H1 (cell line): ENCODE measurements around the gene LTBP1. TPM values are rescaled to one million over a fixed set of nuclear protein-coding genes. Genes with fewer than 3 reads are reported as not detected.

Source experiments
- CTCF ChIA-PET: fragments of 300-600 bp; sonication (Branson Sonifier 250); formaldehyde crosslinking; loops from one replicate; lab custom pipeline; 2021; ENCODE audit not compliant: partially characterized antibody; lab: Charles Lee
- POLR2A ChIA-PET: fragments of 300-600 bp; sonication (Branson Sonifier 250); formaldehyde crosslinking; loops from one replicate; lab custom pipeline; 2021; ENCODE audit warnings: inconsistent platforms; ENCODE audit not compliant: partially characterized antibody; lab: Charles Lee
- DNase-seq, 2 experiments: peaks; one replicate each; pipeline versions ENCODE4 v3.0.0 to v3.0.0-alpha.2; 2010 to 2022; ENCODE audit warnings: low spot score in 2 of 2, low read depth in 1 of 2, mixed read lengths in 1 of 2
- FAIRE-seq: peaks from 2 replicates; lab custom pipeline; 2011; peaks lifted over from hg19 to GRCh38; lab: Jason Lieb, UNC
- H2AFZ ChIP-seq: 2 replicates; pipeline ENCODE4 v1.8.1; 2012; ENCODE audit warnings: low read length, inconsistent platforms
- H2AK5ac ChIP-seq: 2 replicates; pipeline ENCODE4 v1.6.1; 2013; ENCODE audit warnings: low read depth, low read length
- H2BK120ac ChIP-seq: replicated peaks from 2 replicates; pipeline ENCODE3; 2013; ENCODE audit warnings: low read depth, low read length, inconsistent platforms
- H2BK12ac ChIP-seq: 2 replicates; pipeline ENCODE4 v1.6.1; 2013; ENCODE audit warnings: low read depth, low read length
- H2BK15ac ChIP-seq: 2 replicates; pipeline ENCODE4 v1.6.1; 2013; ENCODE audit warnings: low read length
- H2BK20ac ChIP-seq: 2 replicates; pipeline ENCODE4 v1.6.1; 2013; ENCODE audit warnings: low read length
- H2BK5ac ChIP-seq: 2 replicates; pipeline ENCODE4 v1.6.1; 2013; ENCODE audit warnings: low read depth, low read length
- H3K14ac ChIP-seq: 2 replicates; pipeline ENCODE4 v1.6.1; 2013; ENCODE audit warnings: inconsistent platforms; ENCODE audit not compliant: insufficient read length
- H3K18ac ChIP-seq: 2 replicates; pipeline ENCODE4 v1.6.1; 2013; ENCODE audit warnings: low read length; ENCODE audit errors: extremely low read depth
- H3K23ac ChIP-seq: 2 replicates; pipeline ENCODE4 v1.6.1; 2013; ENCODE audit warnings: inconsistent platforms; ENCODE audit not compliant: insufficient read length
- H3K23me2 ChIP-seq: 2 replicates; pipeline ENCODE4 v1.6.1; 2013; ENCODE audit warnings: low read depth, low read length
- H3K27ac ChIP-seq: 2 replicates; pipeline ENCODE4 v1.6.1; 2011; ENCODE audit warnings: low read depth, low read length, inconsistent platforms
- H3K27me3 ChIP-seq, 4 experiments: replicated peaks in 1 of 4; 1 replicate in 1 of 4; 2 replicates in 3 of 4; pipeline versions ENCODE4 v1.6.1 to v1.8.1; 2011 to 2013; ENCODE audit warnings: low read length in 3 of 4, mild to moderate bottlenecking in 3 of 4, inconsistent platforms in 2 of 4, mixed read lengths in 2 of 4, moderate library complexity in 1 of 4; ENCODE audit not compliant: control insufficient read depth in 3 of 4, insufficient read depth in 3 of 4; ENCODE audit errors: extremely low read depth in 1 of 4
- H3K36me3 ChIP-seq, 4 experiments: 2 replicates each; pipeline versions ENCODE4 v1.6.1 to v1.8.1; 2011 to 2013; ENCODE audit warnings: mild to moderate bottlenecking in 4 of 4, low read length in 3 of 4, moderate library complexity in 2 of 4, control low read depth in 1 of 4, inconsistent platforms in 1 of 4; ENCODE audit not compliant: insufficient read depth in 4 of 4, control insufficient read depth in 2 of 4
- H3K4ac ChIP-seq: replicated peaks from 2 replicates; pipeline ENCODE3; 2013; ENCODE audit warnings: low read length, low read depth, mixed read lengths, inconsistent platforms; ENCODE audit not compliant: insufficient read length
- H3K4me1 ChIP-seq, 4 experiments: replicated peaks in 1 of 4; 1 replicate in 1 of 4; 2 replicates in 3 of 4; pipeline versions ENCODE4 v1.6.1 to v1.8.1; 2011 to 2013; ENCODE audit warnings: low read length in 3 of 4, inconsistent platforms in 2 of 4, mixed read lengths in 1 of 4; ENCODE audit not compliant: insufficient read depth in 4 of 4, control insufficient read depth in 3 of 4
- H3K4me2 ChIP-seq, 2 experiments: 2 replicates each; pipeline versions ENCODE4 v1.6.1 to v1.8.1; 2011 to 2013; ENCODE audit warnings: low read depth in 2 of 2, low read length in 2 of 2, control low read depth in 1 of 2, inconsistent platforms in 1 of 2, mild to moderate bottlenecking in 1 of 2; ENCODE audit not compliant: insufficient read depth in 1 of 2
- H3K4me3 ChIP-seq, 4 experiments: fragments of 200-600, 300-600 bp in 1 of 4; sonication (generic), shearing (Covaris generic), sonication (Bioruptor Twin) in 1 of 4; 2 replicates each; pipeline versions ENCODE4 v1.5.1 to v1.8.1; 2011 to 2016; ENCODE audit warnings: low read length in 4 of 4, low read depth in 3 of 4, control low read depth in 2 of 4, inconsistent platforms in 2 of 4, mild to moderate bottlenecking in 2 of 4, mixed read lengths in 1 of 4, moderate library complexity in 1 of 4; ENCODE audit not compliant: insufficient read depth in 2 of 4; ENCODE audit errors: extremely low read depth in 1 of 4
- H3K56ac ChIP-seq: replicated peaks from 2 replicates; pipeline ENCODE3; 2013; ENCODE audit warnings: low read depth, mild to moderate bottlenecking, mixed read lengths, low read length, inconsistent platforms; ENCODE audit not compliant: insufficient read length
- H3K79me1 ChIP-seq: 2 replicates; pipeline ENCODE4 v1.6.1; 2013; ENCODE audit warnings: low read depth, low read length, control low read depth
- H3K79me2 ChIP-seq, 2 experiments: 2 replicates each; pipeline versions ENCODE4 v1.6.1 to v1.8.1; 2012 to 2013; ENCODE audit warnings: low read length in 2 of 2, mild to moderate bottlenecking in 2 of 2, inconsistent platforms in 1 of 2; ENCODE audit not compliant: insufficient read depth in 2 of 2, control insufficient read depth in 1 of 2
- H3K9ac ChIP-seq, 4 experiments: replicated peaks in 1 of 4; 1 replicate in 1 of 4; 2 replicates in 3 of 4; pipeline versions ENCODE4 v1.6.1 to v1.8.1; 2011 to 2013; ENCODE audit warnings: low read depth in 3 of 4, low read length in 3 of 4, control low read depth in 2 of 4, mild to moderate bottlenecking in 2 of 4, moderate library complexity in 2 of 4, inconsistent platforms in 1 of 4; ENCODE audit errors: extremely low read depth in 1 of 4
- H3K9me3 ChIP-seq, 2 experiments: 2 replicates each; pipeline versions ENCODE4 v1.6.1 to v1.8.1; 2012 to 2013; ENCODE audit warnings: mild to moderate bottlenecking in 2 of 2, moderate library complexity in 2 of 2, control low read depth in 1 of 2, inconsistent platforms in 1 of 2, low read depth in 1 of 2, low read length in 1 of 2, mixed read lengths in 1 of 2; ENCODE audit not compliant: insufficient read depth in 2 of 2
- H4K20me1 ChIP-seq, 2 experiments: replicated peaks in 1 of 2; 2 replicates each; pipeline versions ENCODE3 to v1.8.1; 2011 to 2013; ENCODE audit warnings: inconsistent platforms in 2 of 2, low read length in 2 of 2, mild to moderate bottlenecking in 1 of 2; ENCODE audit not compliant: insufficient read depth in 2 of 2, control insufficient read depth in 1 of 2
- H4K5ac ChIP-seq: 2 replicates; pipeline ENCODE4 v1.6.1; 2013; ENCODE audit warnings: low read length, low read depth, mixed read lengths, inconsistent platforms; ENCODE audit not compliant: insufficient read length
- H4K8ac ChIP-seq: 2 replicates; pipeline ENCODE4 v1.8.0; 2013; ENCODE audit warnings: mild to moderate bottlenecking, moderate library complexity, low read length, inconsistent platforms; ENCODE audit not compliant: insufficient read depth; ENCODE audit errors: extremely low read depth
- H4K91ac ChIP-seq: replicated peaks from 2 replicates; pipeline ENCODE3; 2013; ENCODE audit warnings: low read length, mixed read lengths, inconsistent platforms; ENCODE audit not compliant: insufficient read length
- GTF2F1 ChIP-seq: IDR thresholded peaks from 2 replicates; pipeline ENCODE4 v1.6.1; 2012; ENCODE audit warnings: low read depth, low read length, improper control_type of control experiment, borderline replicate concordance
- KDM4A ChIP-seq: IDR thresholded peaks from one replicate; pipeline ENCODE4 v1.7.1; 2012; ENCODE audit warnings: low read depth, mild to moderate bottlenecking, moderate library complexity, low read length, inconsistent platforms; ENCODE audit not compliant: severe bottlenecking
- KDM5A ChIP-seq: fragments of 200-600 bp; IDR thresholded peaks from 2 replicates; pipeline ENCODE4 v1.7.1; 2012; ENCODE audit warnings: mild to moderate bottlenecking, low read length, inconsistent platforms, mixed read lengths
- NRF1 ChIP-seq: IDR thresholded peaks from 2 replicates; pipeline ENCODE4 v1.6.1; 2011; ENCODE audit warnings: mild to moderate bottlenecking, low read depth, low read length, improper control_type of control experiment
- PHF8 ChIP-seq: fragments of 200-600 bp; sonication (generic); conservative IDR thresholded peaks from 2 replicates; pipeline ENCODE4 v1.7.1; 2012; ENCODE audit warnings: low read depth, mild to moderate bottlenecking, inconsistent platforms, low read length, moderate library complexity
- RFX5 ChIP-seq: IDR thresholded peaks from 2 replicates; pipeline ENCODE4 v1.6.1; 2011; ENCODE audit warnings: low read depth, low read length, improper control_type of control experiment, borderline replicate concordance
- SAP30 ChIP-seq: fragments of 300-600 bp; sonication (generic); IDR thresholded peaks from 2 replicates; pipeline ENCODE4 v1.7.1; 2012; ENCODE audit warnings: low read length, moderate library complexity, mild to moderate bottlenecking, inconsistent platforms; ENCODE audit not compliant: insufficient read depth, insufficient replicate concordance
- SIN3A ChIP-seq, 2 experiments: IDR thresholded peaks in 1 of 2; conservative IDR thresholded peaks in 1 of 2; 2 replicates each; pipeline ENCODE4 v1.6.1; 2011 to 2012; ENCODE audit warnings: low read length in 2 of 2, improper control_type of control experiment in 1 of 2, low read depth in 1 of 2, mild to moderate bottlenecking in 1 of 2
- SIX5 ChIP-seq: IDR thresholded peaks from 2 replicates; pipeline ENCODE4 v1.6.1; 2011; ENCODE audit warnings: mild to moderate bottlenecking, low read depth, low read length
- TAF7 ChIP-seq: optimal IDR thresholded peaks from 2 replicates; pipeline ENCODE3; 2011; ENCODE audit warnings: low read depth, mild to moderate bottlenecking, inconsistent platforms, low read length, moderate library complexity, borderline replicate concordance
- WGBS, 2 experiments: shearing (Covaris generic) in 1 of 2; methylation state at CpG; one replicate each; pipeline versions ENCODE4 v1.1.6 to v1.1.7; 2013 to 2015; ENCODE audit warnings: low lambda C conversion rate in 2 of 2, mixed read lengths in 2 of 2, inconsistent platforms in 1 of 2, low coverage in 1 of 2, missing lambda C conversion rate in 1 of 2; ENCODE audit not compliant: insufficient replicate concordance in 2 of 2, insufficient coverage in 1 of 2, insufficient read length in 1 of 2; ENCODE audit errors: extremely low coverage in 1 of 2, missing lambda C conversion rate in 1 of 2; 5-methylcytosine and 5-hydroxymethylcytosine counted together
- polyA plus RNA-seq, 7 experiments: library from polyadenylated mRNA; depleted of rRNA in 3 of 7; stranded (reverse) in 5 of 7; unstranded in 2 of 7; fragments of >200 nt in 5 of 7; fragments of 200-250 nt in 2 of 7; gene quantifications; 1 replicate in 5 of 7; 2 replicates in 1 of 7; 4 replicates in 1 of 7; pipeline versions ENCODE4 v1.2.1 to v1.2.3, GENCODE V29; 2011 to 2013; ENCODE audit warnings: missing spikeins in 2 of 7, mixed read lengths in 2 of 7
- total RNA-seq: library from RNA; stranded (reverse); fragmentation: NEBNext Ultra II Directional; extraction: Animal tissue kit (Norgen Biotek cat#: 25700); gene quantifications from 2 replicates; pipeline ENCODE4 v1.2.1, GENCODE V29; 2021

Gene LTBP1
- total and polyA plus RNA-seq, 2 of the 8 experiments (the other 6 are each of a cell fraction or from before 2014, with no cell fraction given): 15.4 to 24.7 TPM

- H2BK20ac ChIP-seq: no peak overlapping the region
- H3K23ac ChIP-seq: no peak overlapping the region
- H3K56ac ChIP-seq: no peak overlapping the region
- no peak overlapping the region for H3K27ac ChIP-seq
- FAIRE-seq: no peak
- TF ChIP-seq TAF7: no peak
- no peak for TF ChIP-seq SAP30
- no peak for TF ChIP-seq KDM4A
- no peak for TF ChIP-seq PHF8
- TF ChIP-seq SIX5: no peak
- no peak for TF ChIP-seq SIN3A (conservative IDR thresholded peaks at IDR 0.05 in 1 of 2, IDR thresholded peaks at IDR 0.05 in 1 of 2; ENCODE audit: low read depth in 1 of 2, low read length in 2 of 2)
- no peak for TF ChIP-seq KDM5A
- no peak for TF ChIP-seq GTF2F1
- TF ChIP-seq RFX5: no peak
- TF ChIP-seq NRF1: no peak
- no peak overlapping the region for H3K14ac ChIP-seq
- no peak overlapping the region for H3K4me3 ChIP-seq
- DNase-seq: no peak
- H3K9ac ChIP-seq: no peak overlapping the region
- H3K23me2 ChIP-seq: no peaks in the 10 kb centered on the region
- H4K8ac ChIP-seq: no peak overlapping the region
- no peaks in the 10 kb centered on the region for H3K27me3 ChIP-seq
- ChIA-PET POLR2A (no interaction called here), CTCF (interaction anchor here (0.6 to 7.9 kb wide), 31 partner anchors 10 to 755 kb away, joined by 3 to 60 read pairs (median 3); no protein-coding TSS in a partner anchor)
- no peak overlapping the region for H3K4me2 ChIP-seq
- peaks cover 0 to 2% (median 0%) of the 10 kb centered on the region in 4 experiments; a peak in 1 of 7 replicates for H3K4me1 ChIP-seq
- WGBS, 2 experiments: 79% methylated on average over 2 of the region's 2 CpGs; no CpG with 5 or more reads in 1 of the 2 experiments
- no peak overlapping the region for H4K91ac ChIP-seq
- H4K5ac ChIP-seq: no peak overlapping the region
- no peak overlapping the region for H3K4ac ChIP-seq
- H2AFZ ChIP-seq: no peak overlapping the region
- no peaks in the 10 kb centered on the region for H3K79me1 ChIP-seq
- H3K9me3 ChIP-seq: no peaks in the 10 kb centered on the region
- no peaks in the 10 kb centered on the region; a peak in 1 of 8 replicates for H3K36me3 ChIP-seq
- H2BK15ac ChIP-seq: no peak overlapping the region
- H3K18ac ChIP-seq: no peak overlapping the region
- no peak overlapping the region for H2BK12ac ChIP-seq
- H2BK5ac ChIP-seq: no peak overlapping the region
- H3K79me2 ChIP-seq: no peaks in the 10 kb centered on the region
- no peak overlapping the region for H2AK5ac ChIP-seq
- no peak overlapping the region for H2BK120ac ChIP-seq
- H4K20me1 ChIP-seq: no peaks in the 10 kb centered on the region
Measured at GRCh38 chr2:33380719-33381118, 434.0 kb downstream of the LTBP1 start.
